ENCODE measurements around the gene KRT39.

The KRT39 gene

GRCh38 chr17:40910441-40910841 lies 56.3 kb downstream of the KRT39 start:
- no peak for TF ChIP-seq CTCF (IDR thresholded peaks at IDR 0.05)

GRCh38 chr17:40909755-40910154 lies 57.0 kb downstream of the KRT39 start:
- TF ChIP-seq CTCF (IDR thresholded peaks at IDR 0.05), result no peak

GRCh38 chr17:40909351-40909750 lies 57.4 kb downstream of the KRT39 start:
- TF ChIP-seq CTCF (IDR thresholded peaks at IDR 0.05), result peak; percentile 74
